SKM-1 (cell line): ENCODE measurements around the gene EXOSC7.

Source experiments
- DNase-seq: peaks from one replicate; lab custom pipeline; 2025; ENCODE audit not compliant: unreplicated experiment; lab: John Stamatoyannopoulos, UW

The EXOSC7 gene

DNA sequence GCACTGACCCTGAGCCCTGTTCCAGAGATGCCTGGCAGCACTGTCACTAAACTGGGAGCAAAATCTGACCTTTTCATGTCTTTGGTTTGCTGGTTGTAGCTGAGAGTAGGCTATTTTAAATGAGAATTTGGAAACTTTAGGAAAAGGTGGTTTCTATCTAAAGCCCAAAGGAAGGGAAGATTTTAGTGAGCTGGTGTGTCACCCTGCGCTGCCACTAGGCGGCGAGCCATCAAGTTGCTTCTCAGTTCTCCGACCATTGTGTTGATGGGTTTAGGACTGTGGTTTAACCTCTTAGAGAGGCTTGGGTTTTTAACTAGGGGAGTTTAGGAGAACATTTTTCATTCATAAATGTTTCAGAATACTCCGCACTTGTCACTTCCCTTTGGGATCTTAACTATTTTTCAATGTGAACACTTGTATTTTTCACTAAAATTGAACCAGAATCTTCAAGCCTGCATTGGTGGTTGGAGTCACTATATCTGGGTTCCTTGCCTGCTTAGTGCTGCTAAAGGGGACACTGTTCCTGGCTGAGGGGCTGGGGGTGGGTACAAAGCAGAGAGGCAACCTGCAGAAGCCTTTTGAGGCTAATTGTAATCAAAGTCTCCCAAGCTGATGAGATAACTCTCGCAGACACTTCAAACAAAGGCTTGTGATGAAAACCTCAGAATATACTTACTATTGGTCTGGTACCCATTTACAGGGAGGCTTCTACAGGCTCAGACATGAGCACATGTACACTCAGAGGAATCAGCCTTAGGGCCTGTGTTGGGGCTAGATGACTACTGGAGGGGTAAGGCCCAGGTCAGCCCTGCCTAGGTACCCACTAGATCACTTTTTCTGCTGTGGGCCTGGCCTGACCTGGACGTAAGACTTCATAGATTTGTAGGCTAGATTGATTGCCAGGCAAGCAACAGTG is 16.8 kb downstream of the EXOSC7 start:
- peak; percentile 34 for DNase-seq

DNA sequence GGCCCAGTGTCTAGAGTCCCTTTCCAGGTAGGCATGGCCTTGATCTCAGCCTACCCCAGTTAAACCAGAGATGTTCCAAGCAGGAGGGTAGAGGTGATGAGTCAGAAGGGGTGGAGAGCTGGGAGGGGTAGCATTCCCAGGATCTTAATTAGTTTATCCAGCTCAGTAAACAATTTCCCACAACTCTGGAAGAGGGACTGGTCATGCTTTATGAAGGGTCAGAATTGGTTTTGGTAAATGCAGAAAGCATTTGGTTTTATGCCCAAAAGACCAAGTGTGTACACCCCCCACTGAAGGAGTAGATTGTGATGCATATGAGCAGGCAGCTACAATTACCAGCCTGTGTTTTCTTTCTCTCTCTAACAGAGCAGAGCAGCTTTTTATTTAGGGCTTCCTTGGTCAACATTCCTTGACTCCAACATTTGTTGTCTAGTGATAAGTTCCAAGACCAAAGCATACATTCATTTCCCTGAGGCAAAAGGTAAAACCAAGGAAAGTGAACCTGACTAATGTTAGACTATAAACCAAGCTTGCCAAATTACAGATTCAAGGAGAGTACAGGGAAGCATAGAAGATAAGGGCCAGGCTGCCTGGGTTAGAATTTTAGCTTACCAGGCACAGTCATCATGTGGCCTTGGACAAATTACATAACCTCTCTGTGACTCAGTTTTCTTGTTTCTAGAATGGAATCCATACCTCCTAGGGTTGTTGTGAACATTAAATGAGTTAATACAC is 17.6 kb downstream of the EXOSC7 start:
- no peak for DNase-seq

DNA sequence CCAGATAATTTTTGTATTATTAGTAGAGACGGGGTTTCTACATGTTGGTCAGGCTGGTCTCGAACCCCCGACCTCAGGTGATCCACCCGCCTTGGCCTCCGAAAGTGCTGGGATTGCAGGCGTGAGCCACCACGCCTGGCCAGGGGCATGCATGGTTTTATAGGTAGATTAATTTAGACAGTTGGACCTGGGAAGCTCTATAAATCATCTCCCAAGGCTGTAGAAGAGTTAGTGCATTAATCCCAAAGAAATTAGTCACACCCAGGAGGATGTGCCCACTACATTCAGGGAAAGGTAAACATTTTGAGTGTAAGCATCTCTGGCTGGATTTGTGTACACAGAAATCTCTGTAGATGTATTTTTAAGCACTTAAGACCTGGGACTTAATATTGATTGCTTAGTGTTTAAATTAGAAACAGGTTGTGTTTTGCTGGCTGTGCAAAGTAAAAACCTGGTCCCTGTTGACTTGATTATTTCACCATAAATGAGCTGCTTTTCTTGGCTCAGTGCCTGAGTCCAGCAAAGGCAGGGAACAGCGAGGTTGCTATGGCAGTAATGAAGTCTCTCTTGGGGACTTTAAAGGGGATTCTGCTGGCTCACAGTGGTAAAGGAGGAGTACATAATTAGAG is 19.2 kb downstream of the EXOSC7 start:
- no peak for DNase-seq

GRCh38 chr3:44996556-44996969 is 20.5 kb downstream of the EXOSC7 start:
- DNase-seq = no peak

GRCh38 chr3:44999782-45000181 is 23.7 kb downstream of the EXOSC7 start:
- DNase-seq = no peak

DNA sequence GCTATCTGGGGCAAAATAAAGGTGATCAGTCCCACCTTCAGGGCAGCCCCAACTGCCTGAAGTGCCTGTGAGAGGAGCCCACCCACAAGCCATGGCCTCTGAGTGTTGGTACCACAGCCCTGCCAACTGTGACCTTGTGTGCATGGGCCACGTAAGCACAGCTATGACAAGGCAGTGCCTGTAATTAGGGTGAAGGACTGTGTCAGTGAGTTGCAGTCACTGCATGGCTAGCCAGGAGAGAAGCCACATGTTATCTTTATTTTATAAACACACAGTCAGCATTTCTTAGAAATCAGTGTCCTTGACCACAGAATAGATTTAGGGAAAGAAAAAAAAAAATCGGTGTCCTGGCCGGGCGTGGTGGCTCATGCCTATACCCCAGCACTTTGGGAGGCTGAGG is 24.8 kb downstream of the EXOSC7 start:
- DNase-seq = no peak

DNA sequence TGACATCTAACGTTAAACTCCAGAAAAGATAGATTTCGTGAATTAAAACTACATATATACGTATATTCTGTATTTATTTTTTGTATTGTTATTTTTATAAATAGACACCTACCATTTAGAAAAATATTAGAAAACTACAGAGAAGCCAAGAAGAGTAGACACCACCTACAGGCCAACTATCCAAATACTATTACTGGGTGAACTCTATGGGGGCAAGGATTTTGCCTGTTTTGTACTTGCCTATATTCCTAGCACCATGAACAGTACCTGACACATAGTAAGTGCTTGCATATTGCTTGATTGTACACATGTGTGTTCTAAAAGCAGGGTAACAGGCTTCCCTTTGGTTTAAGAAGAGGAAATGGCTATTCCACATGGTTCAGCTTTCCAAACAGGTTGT is 25.7 kb downstream of the EXOSC7 start:
- no peak for DNase-seq

GRCh38 chr3:45002139-45002660 is 26.2 kb downstream of the EXOSC7 start:
- DNase-seq = no peak

- no peak for DNase-seq
These were observed 26.7 kb downstream of the EXOSC7 start for GRCh38 chr3:45002720-45003119.

DNA sequence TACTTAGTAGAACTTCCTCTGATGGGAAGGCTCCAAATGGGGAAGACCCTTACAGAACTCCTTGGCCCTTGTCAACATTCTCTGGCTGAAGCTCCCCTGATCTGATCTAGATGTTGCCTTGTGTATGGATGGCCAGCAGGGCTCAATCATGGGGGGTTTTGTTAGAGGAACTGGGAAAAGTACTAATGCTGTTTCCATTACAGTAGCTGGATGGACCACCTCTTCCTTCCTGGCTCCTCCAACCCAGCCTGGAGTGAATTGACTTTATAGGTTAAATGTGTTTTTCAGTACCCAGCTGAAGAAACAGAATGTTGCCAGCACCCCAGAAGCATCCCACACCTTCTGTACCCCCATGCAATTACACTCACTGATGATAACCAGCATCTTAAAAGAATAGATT is 27.4 kb downstream of the EXOSC7 start:
- DNase-seq = no peak

GRCh38 chr3:45003859-45004258 is 27.8 kb downstream of the EXOSC7 start:
- no peak for DNase-seq

- no peak for DNase-seq
These were observed 31.0 kb downstream of the EXOSC7 start for GRCh38 chr3:45007091-45007490.

- no peak for DNase-seq
These were observed 32.1 kb downstream of the EXOSC7 start for GRCh38 chr3:45008117-45008516.

DNA sequence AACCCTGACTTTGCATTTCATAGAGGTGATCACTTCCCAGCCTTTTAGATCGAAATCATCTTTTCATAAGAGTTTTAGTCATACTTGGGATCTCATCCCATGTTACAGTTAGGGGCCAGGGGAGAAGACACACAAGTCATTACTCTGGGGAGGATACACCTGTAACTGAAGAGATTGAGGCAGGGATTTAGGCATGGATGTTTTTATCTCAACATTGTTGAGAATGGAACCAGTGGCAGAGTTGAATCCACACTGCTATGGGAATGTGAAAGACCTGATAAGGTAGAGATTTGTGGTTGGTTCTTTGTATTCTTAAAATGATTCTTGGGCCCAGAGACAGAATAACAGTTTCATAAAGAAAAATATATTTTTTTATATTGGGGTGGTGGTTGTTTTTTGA is 33.8 kb downstream of the EXOSC7 start:
- DNase-seq = no peak

GRCh38 chr3:45010811-45011333 is 34.8 kb downstream of the EXOSC7 start:
- no peak for DNase-seq

- no peak for DNase-seq
These were observed 35.9 kb downstream of the EXOSC7 start for GRCh38 chr3:45011756-45012508.

DNA sequence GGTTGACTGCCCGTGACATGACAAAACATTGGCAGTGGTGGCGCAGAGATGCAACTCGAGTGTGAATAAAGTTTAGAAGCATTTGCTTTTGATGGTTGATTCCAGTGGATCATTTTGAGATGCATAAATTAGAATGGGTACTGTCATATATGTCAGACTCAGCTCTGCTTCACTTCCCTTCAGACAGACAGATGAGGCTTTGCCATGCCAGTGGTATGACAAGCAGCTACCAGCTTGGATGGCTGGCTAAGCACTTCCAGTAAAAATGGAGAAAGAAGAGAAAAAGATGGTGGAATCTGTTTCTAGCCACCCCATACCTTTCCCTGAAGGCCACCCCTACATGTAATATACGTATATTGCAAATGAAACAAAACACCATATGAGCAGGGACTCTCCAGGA is 36.5 kb downstream of the EXOSC7 start:
- DNase-seq = no peak

GRCh38 chr3:45016916-45017315 is 40.9 kb downstream of the EXOSC7 start:
- DNase-seq = no peak

- DNase-seq = no peak
These were observed 41.8 kb downstream of the EXOSC7 start for GRCh38 chr3:45017821-45018220.

DNA sequence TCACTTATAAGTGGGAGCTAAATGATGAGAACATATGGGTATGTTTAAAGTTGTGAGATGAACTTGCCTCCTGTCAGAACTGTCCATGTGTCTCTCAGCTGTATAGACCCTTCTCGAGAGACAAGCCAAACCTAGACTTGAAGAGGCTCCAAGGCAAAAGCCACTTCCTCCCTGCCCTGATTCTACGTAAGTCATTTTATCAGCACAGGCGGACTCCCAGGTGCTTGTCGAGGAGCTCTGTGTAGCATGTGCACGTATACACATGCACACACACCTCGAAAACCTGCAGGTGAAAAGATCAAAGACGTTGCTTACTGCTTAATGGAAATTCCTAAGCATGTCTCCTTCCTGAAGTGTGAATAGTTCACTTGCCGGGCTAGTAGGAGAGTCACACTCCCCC is 44.5 kb downstream of the EXOSC7 start:
- DNase-seq = no peak
